ENCODE results near the gene PPP2R5E.
"Not testable (repeated sequence)": the region's sequence is repeated elsewhere in the genome, so short reads cannot be mapped to it uniquely, and the experiment has no call there.

Gene PPP2R5E

DNA sequence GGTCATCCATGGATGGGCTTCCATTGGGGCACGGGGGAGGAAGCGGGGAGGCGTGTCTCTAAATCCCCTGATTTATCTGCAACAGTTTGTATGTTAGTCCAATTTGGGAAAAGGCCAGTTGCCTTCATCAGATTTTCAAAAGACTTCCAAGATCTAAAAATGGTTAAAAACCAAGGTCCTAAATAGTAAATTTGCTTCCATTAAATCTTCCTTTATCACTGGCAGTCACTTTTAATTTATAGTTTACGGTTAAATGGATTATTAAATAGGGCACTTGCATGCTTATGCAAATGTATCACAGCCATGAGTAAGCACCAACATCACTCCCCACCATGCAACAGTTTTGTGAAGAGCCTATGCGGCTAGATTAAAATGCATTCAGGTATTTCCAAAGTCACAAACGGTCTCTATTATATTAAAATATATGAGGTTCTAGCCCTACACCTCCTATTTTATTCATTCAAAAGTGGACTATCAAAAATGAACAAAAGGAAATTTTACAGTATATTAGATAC is 116.3 kb downstream of the PPP2R5E start:
- no peak for DNase-seq

DNA sequence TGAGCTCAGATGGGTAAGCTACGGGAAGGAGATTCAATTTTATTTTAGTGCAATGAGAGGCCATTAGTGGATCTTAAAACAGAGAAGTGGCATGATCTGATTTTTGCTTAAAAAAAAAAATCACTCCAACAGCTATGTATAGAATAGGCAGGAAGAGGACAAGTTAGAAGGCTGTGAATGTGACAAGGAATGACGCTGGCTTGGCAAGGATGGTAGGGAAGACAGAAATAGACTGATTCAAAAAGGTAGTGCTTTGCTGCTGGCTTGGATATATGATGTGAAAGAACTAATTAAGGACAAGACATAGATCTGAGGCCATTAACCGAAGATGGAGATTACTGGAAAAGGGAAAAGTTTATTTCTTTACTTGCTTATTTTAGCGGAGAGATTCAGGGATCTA is 119.3 kb downstream of the PPP2R5E start:
- no peak for DNase-seq

DNA sequence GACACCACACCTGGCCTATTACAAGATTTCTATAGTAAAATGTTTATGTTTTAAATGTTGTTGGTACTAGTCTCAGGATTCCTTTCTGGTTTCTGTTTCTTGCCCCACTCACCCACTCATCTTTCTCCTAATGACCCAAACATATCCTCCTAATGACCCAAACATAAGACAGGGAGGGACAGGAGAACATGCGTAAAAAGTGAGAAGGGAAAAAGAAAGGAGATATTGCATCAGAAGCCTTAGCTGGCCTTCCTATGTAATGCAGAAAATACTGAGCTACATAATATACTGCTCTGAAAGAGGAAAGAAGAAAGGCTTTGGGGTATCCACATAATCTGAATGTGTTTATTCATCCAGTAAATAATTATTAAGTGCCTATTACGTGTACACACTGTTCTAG is 119.8 kb downstream of the PPP2R5E start:
- DNase-seq: no peak

DNA sequence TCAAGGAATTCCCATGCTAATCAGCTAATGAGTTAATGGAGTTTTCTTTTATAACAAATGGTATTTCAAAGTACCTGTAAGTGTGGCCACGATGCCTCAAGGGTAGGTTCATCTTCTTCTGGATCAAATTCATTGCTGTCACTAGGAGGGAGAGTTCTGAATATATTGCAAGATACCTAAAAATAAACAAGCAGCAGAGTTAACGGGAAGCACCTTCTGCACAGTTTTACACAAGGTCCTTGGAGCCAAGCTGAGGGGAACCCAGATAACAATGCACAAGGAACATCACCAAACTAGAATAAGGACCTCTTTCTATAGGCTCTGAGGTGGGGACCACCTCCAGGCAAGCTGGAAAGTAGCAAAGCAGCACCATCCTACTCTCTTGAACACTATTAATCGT is 121.3 kb downstream of the PPP2R5E start:
- DNase-seq: no peak

DNA sequence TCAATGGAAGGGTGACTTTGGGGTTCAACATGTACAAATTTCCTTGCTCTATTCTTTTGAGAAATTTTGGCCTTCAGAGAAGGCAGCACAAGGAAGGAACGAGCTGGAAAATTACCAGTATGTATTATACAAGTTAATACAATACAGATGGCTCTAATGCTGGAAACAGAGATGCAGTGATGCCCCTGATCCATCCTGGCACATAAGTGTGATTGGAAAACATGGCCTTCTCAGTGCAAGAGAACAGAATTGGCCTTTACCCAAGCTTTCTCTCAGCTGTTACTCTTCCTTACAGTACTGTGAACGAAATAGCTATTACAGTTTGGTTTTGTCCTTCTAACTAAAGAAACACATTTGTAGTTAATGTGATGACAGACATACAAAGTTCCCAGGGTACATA is 122.0 kb downstream of the PPP2R5E start:
- no peak for DNase-seq

DNA sequence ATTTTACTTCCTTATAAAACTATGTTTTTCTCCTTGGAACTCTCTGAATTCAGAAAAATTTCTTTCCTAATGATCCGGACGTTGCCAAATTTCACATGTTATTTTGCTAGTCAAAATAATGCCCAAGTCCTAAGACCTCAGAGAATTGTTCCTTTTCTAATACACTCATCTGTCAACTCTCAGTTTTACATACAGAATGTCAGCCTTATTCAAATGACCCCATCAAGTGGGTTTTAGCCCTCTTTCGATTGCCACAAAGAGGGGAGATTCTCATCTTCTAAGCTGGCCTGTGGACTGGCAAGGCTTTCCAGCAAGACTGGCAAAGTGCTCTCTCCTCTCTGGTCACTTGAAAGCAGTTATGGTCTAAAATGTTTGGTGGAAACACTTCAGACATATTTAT is 125.2 kb downstream of the PPP2R5E start:
- DNase-seq: no peak

DNA sequence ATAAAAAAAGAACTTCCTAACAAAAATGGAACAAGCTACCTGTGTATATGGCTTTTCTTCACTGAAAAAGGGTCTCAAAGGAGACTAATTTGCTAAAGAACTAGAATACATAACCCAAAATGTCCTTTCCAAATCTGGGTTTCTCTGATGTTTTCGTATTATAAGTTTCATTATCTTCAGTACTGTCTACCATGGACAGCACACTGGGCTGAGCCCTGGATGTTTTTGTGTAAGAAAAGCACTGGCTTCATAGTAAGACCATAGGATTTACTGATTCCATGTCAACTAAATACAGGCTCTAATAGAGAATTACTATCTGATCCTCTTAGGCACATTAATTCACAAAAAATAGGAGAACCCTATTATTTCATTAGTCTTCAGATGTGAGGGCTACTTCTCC is 130.2 kb downstream of the PPP2R5E start:
- DNase-seq: no peak

DNA sequence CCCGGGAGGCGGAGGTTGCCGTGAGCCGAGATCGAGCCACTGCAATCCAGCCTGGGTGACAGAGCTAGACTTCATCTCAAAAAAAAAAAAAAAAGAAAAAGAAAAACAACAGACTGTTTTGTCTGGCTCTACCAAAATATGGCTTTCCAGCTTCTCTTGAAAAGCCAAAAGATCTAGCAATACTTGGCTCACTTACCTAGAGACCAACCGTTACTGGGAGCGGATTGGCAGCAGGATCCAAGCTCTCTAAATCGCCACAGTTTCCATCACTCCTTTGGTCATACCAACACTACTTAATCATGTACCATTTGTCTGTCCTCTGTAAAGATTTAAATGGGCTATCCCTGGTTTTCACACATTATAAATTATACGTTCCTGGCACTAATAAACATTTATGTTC is 136.8 kb downstream of the PPP2R5E start:
- DNase-seq: no peak

DNA sequence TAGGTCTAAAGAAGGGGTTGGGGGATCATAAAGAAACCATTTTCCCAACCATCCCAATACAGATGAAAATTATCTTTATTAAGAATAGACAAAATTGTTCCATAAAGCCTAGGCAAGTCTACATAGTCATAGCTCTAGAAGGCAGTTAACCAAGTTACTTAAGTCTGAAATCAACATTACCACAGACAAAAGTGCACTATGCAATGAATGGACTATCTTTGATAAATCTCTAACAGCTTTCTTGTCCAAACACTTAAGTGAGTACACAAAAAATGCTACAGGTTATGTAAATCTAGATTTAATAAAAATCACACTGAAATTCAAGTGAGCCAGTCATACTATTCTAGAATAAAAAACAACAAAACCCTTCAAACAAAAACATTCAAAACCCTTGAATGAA is 137.5 kb downstream of the PPP2R5E start:
- no peak for DNase-seq

DNA sequence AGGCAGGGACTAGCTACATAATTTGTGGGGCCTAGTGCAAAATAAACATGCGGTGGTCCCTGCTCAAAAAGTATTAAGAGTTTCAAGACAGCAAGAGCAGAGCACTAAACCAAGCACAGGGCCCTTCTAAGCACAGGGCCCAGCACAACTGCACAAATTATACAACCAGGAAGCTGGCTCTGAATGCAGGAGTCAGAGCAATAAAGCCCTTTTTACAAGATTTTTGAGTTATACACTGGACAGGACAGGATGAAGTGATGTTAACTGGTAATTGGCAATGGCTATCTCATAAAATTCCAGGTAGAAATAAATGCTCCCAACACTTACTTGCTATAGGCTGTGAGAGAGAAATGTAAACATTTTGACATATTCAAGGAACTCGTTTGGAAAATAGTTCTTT is 138.3 kb downstream of the PPP2R5E start:
- no peak for DNase-seq

DNA sequence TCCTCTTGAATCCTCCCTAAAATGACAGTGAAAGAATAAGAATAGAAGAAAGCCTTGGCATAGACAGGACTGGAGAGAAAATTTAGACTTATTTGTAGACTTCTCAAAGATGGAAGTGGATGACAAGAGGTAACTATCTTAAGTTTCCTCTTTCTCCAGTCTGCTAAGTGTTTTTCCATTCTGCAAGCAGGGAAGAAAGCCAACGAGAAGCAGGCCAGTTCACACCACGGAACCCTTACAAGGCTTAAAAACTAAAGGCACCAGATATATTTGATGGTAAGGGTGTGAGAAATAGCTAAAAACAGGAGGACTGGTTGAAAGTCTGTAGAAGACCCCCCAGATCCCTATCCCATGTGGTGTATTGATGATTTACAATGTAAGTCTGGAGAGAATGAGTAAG is 141.5 kb downstream of the PPP2R5E start:
- no peak for DNase-seq

DNA sequence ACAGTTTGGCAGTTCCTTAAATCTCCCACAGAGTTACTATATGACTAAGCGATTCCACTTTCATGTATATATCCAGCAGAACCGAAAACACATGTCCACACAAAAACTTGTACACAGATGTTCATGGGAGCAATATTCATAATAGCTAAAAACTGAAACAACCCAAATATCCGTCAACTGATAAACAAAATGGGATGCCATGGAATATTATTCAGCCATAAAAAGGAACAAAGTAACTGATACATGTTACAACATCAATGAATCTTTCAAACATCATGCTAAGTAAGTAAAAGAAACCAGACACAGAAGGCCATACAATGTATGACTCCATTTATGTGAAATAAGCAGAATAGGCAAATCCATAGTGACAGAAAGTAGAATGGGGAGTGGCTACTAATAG is 144.2 kb downstream of the PPP2R5E start:
- no peak for DNase-seq

DNA sequence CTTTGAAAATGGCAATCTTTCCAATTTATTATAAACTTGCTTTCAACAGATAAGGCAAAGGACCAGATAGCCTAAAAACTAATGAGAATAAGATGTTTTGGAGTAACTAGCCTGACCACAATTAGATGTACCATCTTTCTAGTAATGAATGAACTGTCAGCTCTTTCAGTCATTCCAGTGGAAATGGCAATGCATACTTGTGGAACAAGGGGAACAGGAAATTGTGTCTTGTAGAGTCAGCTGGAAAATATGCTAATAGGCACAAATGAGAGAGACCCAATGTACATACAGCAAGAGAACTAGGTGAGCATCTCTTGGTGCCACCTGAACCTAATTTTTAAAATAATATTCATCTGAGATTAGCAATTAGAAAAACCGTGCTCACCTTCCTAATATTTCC is 148.3 kb downstream of the PPP2R5E start:
- no peak for DNase-seq

DNA sequence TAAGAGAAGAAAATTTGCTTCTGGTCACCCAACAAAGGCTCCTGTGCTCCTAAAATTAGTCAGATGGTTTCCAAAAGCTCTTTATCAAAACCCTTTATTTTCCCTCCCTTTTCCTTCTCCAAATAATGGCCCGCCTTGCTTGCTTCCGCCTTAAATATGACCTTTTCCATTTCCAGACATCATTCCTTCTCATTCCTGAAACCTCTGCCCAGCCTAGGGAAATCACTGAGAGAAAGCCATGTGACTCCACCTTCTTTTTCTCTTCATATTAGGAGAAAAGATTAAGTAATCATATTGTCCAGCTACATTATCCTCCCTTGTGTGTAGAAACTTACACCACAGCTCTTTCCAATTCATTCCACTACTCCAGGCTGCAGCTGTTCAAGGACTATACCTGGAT is 148.7 kb downstream of the PPP2R5E start:
- DNase-seq: no peak

DNA sequence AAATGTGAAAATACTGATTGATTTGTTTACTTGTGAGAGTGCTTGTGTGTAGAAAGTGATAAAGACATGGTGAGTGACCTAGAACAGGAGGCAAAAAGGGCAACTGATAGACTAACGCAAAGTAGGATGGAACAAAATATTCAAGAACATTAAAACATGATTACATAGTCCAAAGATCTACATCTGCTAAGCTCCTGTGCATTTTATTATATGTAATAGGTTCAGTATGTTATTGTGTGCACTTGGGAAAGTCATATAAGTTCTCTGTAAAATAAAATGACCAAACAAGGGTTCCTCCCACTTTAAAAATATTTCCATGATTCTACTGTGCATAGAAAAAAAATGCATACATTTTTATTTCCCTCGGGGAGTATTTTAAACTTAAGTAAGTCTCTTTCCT is 150.2 kb downstream of the PPP2R5E start:
- no peak for DNase-seq

DNA sequence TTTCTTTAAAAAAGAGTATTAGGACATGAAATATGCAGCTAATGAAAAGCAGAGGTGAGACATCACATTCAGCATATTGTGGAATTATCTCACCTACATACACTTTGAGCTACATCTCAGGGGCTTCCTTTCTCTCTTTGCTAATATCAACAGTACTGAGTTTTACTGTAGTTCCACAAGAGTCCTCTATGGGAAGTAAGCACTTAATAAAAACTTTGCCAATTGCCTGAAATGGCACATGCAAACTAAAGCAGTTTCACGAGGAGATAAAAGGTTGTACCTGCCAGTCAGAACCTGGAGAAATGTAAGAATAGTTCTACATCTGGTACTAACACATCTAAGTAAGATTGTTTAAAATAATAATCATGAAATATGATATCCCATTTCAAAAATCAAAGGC is 150.9 kb downstream of the PPP2R5E start:
- no peak for DNase-seq

DNA sequence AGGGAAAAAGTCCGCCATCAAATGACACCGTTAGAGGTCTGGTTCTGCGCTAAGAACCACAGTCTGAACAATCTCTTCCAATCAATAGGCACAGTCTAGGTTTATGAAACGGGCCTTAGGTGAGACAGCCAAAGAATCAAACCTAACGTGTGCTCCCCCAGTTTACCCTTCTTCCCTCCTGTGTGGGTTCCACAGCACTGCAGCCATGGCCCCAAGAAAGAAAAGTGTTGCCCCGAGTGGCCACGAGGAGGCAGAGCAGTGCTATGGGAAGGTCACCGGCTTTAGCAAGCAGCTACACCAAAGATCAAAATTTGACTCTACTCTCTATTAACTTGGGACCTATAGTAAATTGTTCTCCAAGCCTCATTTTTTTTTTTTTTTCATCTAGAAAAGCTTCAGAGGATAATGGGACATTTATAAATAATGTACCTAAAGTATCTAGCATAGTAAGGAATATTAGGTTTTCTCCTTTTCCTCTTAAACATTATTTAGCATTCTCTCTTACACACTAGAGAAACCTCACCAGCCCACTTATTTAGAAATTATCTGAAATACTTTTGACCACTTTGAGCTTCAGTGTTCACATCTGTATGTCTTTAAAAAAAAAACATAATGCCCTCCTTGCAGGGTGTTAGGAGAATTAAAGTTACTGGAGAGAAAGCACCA is 154.3 kb downstream of the PPP2R5E start:
- DNase-seq: no peak

DNA sequence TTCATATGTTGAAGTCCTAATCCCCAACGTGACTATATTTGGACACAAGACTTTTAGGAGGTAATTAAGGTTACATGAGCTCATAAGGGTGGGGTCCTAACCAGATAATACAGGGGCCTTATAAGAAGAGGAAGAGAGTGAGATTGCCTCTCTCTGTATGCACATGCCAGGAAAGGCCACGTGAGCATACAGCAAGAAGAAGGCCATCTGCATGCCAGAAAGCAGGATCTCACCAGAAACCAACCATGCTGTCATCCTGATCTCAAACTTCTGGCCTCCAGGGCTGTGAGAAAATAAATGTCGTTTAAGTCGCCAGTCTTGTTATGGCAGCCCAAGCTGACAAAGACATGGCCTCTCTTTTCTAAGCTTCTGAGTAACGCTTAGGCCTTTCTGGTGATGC is 155.5 kb downstream of the PPP2R5E start:
- DNase-seq: no peak

DNA sequence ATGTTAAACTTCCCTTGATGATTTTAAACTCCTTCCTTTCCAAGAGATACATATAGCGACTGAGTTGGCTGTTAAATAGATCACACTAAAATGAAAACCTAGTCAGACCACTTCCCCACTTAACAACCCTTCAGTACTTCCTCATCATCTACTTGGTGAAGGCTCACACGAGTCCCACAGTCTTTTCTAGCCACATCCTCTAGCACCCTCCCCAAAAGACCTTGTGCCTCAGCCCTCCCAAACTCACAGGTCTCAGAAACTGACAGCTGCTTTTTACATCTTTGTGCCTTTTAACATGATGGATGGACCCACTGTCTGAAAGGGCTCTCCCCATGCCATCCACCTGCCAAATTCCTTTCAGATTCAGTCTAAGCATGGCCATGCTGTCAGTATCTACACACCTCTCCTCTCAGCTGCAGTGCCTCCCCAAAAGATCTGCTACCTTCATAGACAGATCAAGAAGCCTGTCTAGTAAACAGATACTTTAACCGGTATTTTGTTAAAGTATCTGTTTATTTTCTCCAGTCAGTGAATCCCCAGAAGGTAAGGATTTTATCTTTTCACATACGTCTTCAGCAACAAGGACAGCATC is 159.3 kb downstream of the PPP2R5E start:
- DNase-seq: no peak

DNA sequence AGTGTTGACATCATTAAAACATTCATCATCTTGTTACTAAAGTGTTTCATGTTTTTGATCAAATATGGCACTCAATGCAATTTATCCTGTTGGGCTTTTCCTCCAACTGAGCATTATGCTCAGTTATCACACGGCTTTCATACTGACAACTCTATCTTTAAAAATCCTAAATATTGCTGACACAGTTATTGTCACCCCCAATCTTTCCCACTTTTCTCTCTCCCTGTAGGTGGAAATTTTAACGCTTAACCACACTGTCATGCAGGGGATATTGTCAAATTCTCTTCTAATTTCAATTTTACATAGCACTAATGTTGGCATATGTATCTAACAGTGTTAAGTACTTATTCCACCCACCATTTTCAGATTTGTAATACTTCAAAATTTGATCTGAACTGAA is 164.7 kb downstream of the PPP2R5E start:
- DNase-seq: no peak

DNA sequence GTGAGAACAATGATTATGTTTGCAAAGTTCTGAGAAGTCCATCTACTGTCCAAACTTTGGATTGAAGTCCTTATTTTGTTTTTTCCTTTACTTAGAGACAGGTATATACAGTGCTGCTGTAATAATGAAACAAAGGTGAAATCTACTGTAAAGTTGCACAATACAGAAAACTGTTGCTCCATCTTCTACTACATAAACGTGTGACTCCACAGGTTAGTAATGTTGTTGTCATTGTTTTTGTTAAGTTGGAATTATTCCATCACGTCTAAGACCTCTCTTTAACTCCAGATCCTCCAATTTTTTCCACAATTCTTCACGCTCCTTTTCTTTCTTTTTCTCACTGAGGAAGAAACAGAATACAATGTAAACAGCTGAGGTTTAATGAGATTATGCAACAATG is 167.4 kb downstream of the PPP2R5E start:
- no peak for DNase-seq

DNA sequence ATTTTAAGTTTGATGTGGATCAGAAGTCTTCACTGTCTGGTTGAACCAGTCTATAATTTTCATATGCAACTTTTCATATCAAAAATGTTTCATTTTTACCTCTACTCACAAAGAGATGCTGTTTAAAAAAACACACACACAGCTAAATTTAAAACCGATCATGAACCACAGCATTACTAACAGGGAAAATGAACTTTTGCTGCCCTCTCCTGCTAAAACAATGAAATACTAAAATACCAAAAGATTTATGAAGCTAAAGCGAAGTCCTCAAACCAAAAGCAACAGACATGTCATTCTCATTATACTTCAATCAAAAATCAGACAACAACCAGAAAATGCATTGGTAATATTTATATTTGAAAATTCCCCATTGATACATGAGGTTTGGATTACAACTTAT is 171.6 kb downstream of the PPP2R5E start:
- DNase-seq: not testable (repeated sequence)

DNA sequence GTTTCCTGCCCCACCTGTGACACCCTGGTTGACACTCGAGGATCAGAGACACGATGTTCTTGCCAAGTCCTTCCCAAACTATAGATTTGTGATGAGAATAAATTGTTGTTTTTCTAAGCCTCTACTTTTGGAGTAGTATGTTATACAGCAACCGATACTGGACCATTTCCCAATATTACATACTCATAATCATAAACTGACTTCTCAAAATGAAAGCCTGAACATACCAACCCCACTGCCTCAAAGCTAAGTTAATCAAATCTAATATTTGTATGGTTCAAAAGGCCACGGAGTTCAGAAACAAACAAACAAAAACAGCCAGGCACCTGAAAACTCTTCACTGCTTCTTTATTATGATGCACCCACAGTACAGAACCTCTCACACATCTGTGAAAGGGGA is 172.1 kb downstream of the PPP2R5E start:
- DNase-seq: no peak

DNA sequence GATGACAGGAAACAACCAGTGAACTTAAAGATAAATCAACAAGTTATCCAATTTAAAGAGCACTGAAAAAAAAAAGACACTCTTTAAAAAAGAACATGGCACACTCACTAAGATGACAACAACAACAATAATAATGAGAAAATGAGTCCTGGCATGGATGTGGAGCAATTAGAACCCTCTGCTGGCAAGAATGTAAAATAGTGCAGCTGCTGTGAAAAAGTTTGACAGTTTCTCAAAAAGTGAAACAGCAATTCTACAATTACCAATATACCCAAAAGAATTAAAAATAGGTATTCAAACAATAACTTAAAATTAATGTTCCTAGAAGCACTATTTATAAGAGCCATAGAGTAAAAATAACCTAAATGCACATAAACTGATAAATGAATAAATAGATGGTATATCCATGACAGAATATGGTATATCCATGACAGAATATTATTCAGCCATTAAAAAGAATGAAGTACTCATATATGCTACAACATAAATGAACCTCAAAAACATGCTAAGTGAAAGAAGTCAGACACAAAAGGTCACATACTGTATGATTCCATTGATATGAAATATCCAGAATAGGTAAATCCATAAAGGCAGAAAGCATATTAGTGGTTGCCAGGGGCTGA is 175.3 kb downstream of the PPP2R5E start:
- DNase-seq: no peak

DNA sequence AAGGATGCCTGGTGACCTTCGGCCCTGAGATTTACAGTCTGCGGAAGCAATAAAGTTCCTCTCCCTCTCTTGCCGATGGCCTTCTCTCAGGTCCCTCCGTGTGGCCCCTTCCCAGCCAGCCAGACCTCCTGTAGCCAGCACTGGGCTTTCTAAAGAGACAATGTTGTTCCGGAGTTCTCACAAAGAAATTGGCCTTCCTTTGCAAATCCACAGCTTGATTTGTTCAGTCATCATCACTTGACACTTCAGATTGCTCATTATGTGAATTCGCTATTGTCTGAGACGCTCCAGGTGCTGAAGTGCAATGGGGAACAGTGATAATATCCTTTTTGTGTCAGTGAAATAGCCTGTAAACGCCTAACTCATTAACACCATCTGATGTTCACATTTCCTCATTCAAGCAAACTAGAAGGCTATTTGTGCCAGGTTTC is 180.8 kb downstream of the PPP2R5E start:
- no peak for DNase-seq
